IMR-90 (cell line): Measurements from ENCODE around the gene RAB20.

Experiments
- BHLHE40 ChIP-seq: fragments of 150-350 bp; IDR thresholded peaks from 2 replicates; pipeline ENCODE4 v1.6.1; 2016; ENCODE audit warnings: mild to moderate bottlenecking, low read depth, low read length
- CEBPB ChIP-seq: IDR thresholded peaks from 2 replicates; pipeline ENCODE4 v1.6.1; 2012; ENCODE audit warnings: low read depth, low read length, improper control_type of control experiment
- CHD1 ChIP-seq: IDR thresholded peaks from 2 replicates; pipeline ENCODE4 v1.6.1; 2012; ENCODE audit warnings: low read depth, low read length, improper control_type of control experiment
- CTCF ChIP-seq: conservative IDR thresholded peaks from 2 replicates; pipeline ENCODE4 v1.5.1; 2012; ENCODE audit warnings: mild to moderate bottlenecking, low read depth, low read length, improper control_type of control experiment
- ELK1 ChIP-seq: fragments of 150-350 bp; IDR thresholded peaks from 2 replicates; pipeline ENCODE4 v1.6.1; 2016; ENCODE audit warnings: low read depth, mild to moderate bottlenecking, low read length, moderate library complexity, borderline replicate concordance
- FOS ChIP-seq: fragments of 150-350 bp; IDR thresholded peaks from 2 replicates; pipeline ENCODE4 v1.6.1; 2016; ENCODE audit warnings: low read depth, low read length
- MAFK ChIP-seq: IDR thresholded peaks from 2 replicates; pipeline ENCODE4 v1.6.1; 2012; ENCODE audit warnings: low read depth, low read length, improper control_type of control experiment
- MXI1 ChIP-seq: IDR thresholded peaks from 2 replicates; pipeline ENCODE4 v1.6.1; 2012; ENCODE audit warnings: low read depth, mild to moderate bottlenecking, low read length, moderate library complexity, borderline replicate concordance
- POLR2A ChIP-seq: IDR thresholded peaks from 2 replicates; pipeline ENCODE4 v1.6.1; 2012; ENCODE audit warnings: mild to moderate bottlenecking, low read depth, low read length
- RAD21 ChIP-seq: IDR thresholded peaks from 2 replicates; pipeline ENCODE4 v1.6.1; 2012; ENCODE audit warnings: low read length, improper control_type of control experiment
- RFX5 ChIP-seq: IDR thresholded peaks from 2 replicates; pipeline ENCODE4 v1.8.0; 2012; ENCODE audit warnings: low read depth, mild to moderate bottlenecking, low read length, moderate library complexity
- SMC3 ChIP-seq: fragments of 150-350 bp; IDR thresholded peaks from 2 replicates; pipeline ENCODE4 v1.6.1; 2016; ENCODE audit warnings: low read depth, mild to moderate bottlenecking, antibody characterized with exemption, low read length, moderate library complexity

GRCh38 chr13:110501188-110501587 lies 60.3 kb downstream of the RAB20 start:
- TF ChIP-seq CTCF = no peak
- no peak for TF ChIP-seq BHLHE40
- no peak for TF ChIP-seq CEBPB
- TF ChIP-seq POLR2A = no peak
- no peak for TF ChIP-seq SMC3
- TF ChIP-seq RFX5 = no peak
- no peak for TF ChIP-seq CHD1
- TF ChIP-seq ELK1 = no peak
- no peak for TF ChIP-seq MXI1
- no peak for TF ChIP-seq MAFK
- no peak for TF ChIP-seq RAD21
- no peak for TF ChIP-seq FOS
